Measurements from ENCODE around the gene DEDD. TPM values are rescaled to one million over a fixed set of nuclear protein-coding genes. Genes with fewer than 3 reads are reported as not detected.

Gene DEDD
- total and polyA plus RNA-seq, 10 of the 15 experiments (the other 5 are each of a cell fraction or from before 2014, with no cell fraction given): 13.6 to 33.9 (median 30.3) TPM

GRCh38 chr1:161153682-161154337 lies 21.3 kb upstream of the DEDD start, which contains the start of gene UFC1 (continued):
- TF ChIP-seq PRDM15 (CRISPR knock-in tag; IDR thresholded peaks at IDR 0.05) (no peak), RFX5 (IDR thresholded peaks at IDR 0.05; ENCODE audit: low read depth, low read length) (0 out of 2 replicates have a peak, but pooled peaks have one; percentile 7), HDAC2 (IDR thresholded peaks at IDR 0.05) (no peak), PKNOX1 (IDR thresholded peaks at IDR 0.05) (peak; percentile 43; the same call in 1 of the 2 replicates), SKIL (IDR thresholded peaks at IDR 0.05; ENCODE audit: low read depth, poor library complexity, severe bottlenecking) (peak; percentile 42), CHD4 (IDR thresholded peaks at IDR 0.05) (no peak), SPI1 (IDR thresholded peaks at IDR 0.05; ENCODE audit: borderline replicate concordance, insufficient read depth, low read depth, low read length) (peak; percentile 66), WRNIP1 (IDR thresholded peaks at IDR 0.05; ENCODE audit: borderline replicate concordance, low read depth, low read length) (no peak), BCL3 (IDR thresholded peaks at IDR 0.05; ENCODE audit: borderline replicate concordance, insufficient read depth, low read depth, low read length, poor library complexity, severe bottlenecking) (no peak), HCFC1 (IDR thresholded peaks at IDR 0.05; ENCODE audit: low read length) (peak; percentile 77), CTCF (IDR thresholded peaks at IDR 0.05 in 2 of 3, conservative IDR thresholded peaks at IDR 0.05 in 1 of 3; ENCODE audit: control insufficient read depth in 2 of 3, extremely low read depth in 1 of 3, insufficient read depth in 1 of 3, low read depth in 3 of 3, low read length in 3 of 3) (no peak), ATF2 (IDR thresholded peaks at IDR 0.05; ENCODE audit: low read length) (0 out of 2 replicates have a peak, but pooled peaks have one; percentile 12)

All from GM12878 (cell line).